KBM-7 (cell line): ENCODE data around the gene TLX1.

Source experiments
- DNase-seq: peaks from one replicate; pipeline ENCODE4 v3.0.0-alpha.2; 2015
- in situ Hi-C: fragments of 300-500 bp; cut with MboI; formaldehyde crosslinking; loops from 2 replicates; pipeline ENCODE4 v1.14.3; 2020; ENCODE audit warnings: low sequenced_read_pairs, low pct_unique_long_range_greater_than_20kb, mixed read lengths

The TLX1 gene

DNA sequence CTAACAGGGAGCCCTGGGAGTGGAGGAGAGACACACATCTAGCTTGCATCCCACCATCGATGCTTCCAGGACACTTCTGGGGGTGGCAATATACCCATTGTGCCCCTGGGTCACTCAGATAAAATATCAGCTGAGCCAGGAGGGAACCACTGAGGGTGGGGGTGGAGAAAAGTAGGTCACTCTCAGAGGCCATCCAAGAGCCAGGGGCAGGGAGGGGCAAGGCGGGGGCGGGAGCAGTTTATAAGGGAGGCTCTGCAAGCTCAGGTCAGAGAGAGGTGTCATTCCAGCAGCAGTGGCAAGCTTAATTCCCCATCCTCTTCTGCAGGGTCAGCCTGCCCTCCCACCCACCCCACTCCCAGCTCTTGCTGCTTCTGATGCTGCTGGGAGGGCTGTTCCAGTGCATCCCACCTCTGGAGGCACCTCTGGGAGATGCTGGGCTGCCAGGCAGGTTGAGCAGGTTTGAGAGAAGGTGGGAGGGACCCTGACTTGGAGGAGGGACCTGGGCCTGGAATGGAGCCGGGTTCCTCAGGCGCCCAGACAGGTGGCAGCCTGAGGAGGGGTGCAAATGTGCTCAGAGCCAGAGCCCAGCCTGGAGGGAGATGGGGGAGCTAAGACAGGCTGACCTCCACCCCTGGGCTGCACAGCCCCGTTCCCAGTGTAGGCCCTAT is 20.1 kb upstream of the TLX1 start:
- in situ Hi-C loops = no loop called here
- DNase-seq = no peak

DNA sequence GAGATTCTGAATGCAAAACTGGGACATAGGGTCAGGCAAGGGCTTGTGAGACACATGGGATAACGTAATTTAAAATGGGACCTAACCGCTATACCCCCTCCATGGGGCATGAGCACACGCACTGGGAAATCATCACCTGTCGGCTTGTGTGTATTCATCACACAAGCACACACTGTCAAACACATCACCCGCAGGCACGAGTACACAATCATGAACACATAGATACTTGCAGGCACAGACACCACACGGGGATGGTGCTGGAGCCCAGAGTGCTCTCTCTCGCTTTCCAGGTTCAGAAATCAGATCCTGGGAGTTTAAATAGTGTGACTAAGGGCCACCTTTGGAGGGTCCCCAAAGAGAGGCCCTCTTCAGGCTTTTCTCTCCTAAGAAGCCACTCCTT is 19.6 kb upstream of the TLX1 start:
- no peak for DNase-seq
- in situ Hi-C loops = no loop called here

- DNase-seq = no peak
- in situ Hi-C loops = no loop called here
Measured at GRCh38 chr10:101112799-101113594, 18.1 kb upstream of the TLX1 start.

GRCh38 chr10:101113890-101114403 is 17.2 kb upstream of the TLX1 start:
- in situ Hi-C loops = no loop called here
- DNase-seq = no peak

- in situ Hi-C loops = no loop called here
- peak; percentile 49 for DNase-seq
Measured at GRCh38 chr10:101114646-101115045, 16.5 kb upstream of the TLX1 start.

DNA sequence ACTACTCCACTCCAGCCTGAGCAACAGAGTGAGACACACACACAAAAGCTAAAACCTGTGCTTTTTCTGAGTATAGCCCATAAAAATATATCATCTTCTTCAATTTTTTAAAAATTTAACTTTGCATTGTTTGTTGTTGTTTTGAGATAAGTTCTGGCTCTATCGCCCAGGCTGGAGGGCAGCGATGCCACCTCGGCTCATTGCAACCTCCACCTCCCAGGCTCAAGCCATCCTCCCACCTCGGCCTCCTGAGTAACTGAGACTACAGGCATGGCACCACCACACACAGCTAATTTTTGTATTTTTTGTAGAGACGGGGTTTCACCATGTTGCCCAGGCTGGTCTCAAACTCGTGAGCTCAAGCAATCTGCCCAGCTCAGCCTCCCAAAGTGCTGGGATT is 14.3 kb upstream of the TLX1 start:
- no peak for DNase-seq
- in situ Hi-C loops = no loop called here

DNA sequence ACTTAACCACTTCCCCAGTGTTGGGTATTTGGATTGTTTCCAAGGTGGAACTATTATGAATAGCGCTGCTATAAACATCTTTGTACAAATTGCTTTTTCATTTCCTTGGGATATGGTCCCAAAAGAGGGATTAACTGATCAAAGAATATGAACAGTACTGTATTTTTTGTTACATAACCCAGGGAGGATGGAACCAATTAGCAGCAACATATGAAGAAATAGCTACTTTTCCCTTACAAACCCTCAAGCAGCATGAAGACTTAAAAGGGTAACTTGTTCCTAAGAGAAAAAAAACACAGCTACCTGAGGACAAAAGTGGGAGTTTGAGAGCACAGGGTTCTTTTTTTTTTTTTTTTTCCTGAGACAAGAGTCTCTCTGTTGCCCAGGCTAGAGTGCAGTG is 13.1 kb upstream of the TLX1 start:
- in situ Hi-C loops = no loop called here

GRCh38 chr10:101120520-101120883 is 10.6 kb upstream of the TLX1 start:
- DNase-seq = no peak
- in situ Hi-C loops = no loop called here

More for the DNA sequence above, 13.1 kb upstream of the TLX1 start:
- no peak for DNase-seq

DNA sequence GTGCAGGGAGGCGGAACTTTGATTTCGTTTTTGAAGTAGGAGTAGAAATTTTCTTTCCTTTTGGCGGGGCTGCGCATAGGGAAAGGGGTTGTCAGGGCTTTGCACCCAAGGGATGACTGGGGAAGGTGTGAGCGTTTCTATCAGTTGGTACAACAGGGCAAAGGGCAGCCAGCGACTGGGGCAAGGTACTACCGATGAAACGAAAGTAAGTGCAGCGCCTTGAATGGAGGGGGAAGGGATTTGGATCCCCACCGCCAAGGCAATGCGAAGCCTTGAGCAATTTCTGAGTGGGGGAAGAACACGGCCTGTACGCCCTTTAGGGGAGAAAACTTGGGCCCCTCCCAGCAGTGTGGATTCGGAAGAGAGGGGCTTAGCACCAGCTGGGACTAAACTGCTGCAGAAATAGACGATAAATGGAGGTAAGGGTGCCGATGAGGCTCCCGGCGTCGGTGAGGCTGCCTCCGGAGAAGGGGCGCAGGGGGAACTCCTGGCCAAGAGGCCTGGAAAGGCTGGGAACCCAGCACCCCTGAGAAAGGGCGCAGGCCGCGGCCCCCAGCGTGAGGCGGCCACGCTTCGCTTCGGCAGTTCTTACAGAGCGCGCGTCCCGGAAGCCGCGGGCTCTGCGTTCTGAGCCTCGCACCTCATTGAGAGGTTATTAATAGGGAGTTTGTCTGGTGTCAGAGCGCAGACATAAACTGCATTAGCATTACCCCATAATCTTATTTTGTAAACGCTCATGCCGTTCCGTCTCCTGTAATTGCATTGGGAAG is 10.0 kb upstream of the TLX1 start:
- in situ Hi-C loops = no loop called here
- no peak for DNase-seq

GRCh38 chr10:101121654-101122031 is 9.5 kb upstream of the TLX1 start:
- in situ Hi-C loops = no loop called here
- DNase-seq = no peak

GRCh38 chr10:101122270-101123084 is 8.6 kb upstream of the TLX1 start:
- in situ Hi-C loops = no loop called here
- no peak for DNase-seq

- DNase-seq = no peak
Measured at GRCh38 chr10:101123085-101123814, 7.8 kb upstream of the TLX1 start.

DNA sequence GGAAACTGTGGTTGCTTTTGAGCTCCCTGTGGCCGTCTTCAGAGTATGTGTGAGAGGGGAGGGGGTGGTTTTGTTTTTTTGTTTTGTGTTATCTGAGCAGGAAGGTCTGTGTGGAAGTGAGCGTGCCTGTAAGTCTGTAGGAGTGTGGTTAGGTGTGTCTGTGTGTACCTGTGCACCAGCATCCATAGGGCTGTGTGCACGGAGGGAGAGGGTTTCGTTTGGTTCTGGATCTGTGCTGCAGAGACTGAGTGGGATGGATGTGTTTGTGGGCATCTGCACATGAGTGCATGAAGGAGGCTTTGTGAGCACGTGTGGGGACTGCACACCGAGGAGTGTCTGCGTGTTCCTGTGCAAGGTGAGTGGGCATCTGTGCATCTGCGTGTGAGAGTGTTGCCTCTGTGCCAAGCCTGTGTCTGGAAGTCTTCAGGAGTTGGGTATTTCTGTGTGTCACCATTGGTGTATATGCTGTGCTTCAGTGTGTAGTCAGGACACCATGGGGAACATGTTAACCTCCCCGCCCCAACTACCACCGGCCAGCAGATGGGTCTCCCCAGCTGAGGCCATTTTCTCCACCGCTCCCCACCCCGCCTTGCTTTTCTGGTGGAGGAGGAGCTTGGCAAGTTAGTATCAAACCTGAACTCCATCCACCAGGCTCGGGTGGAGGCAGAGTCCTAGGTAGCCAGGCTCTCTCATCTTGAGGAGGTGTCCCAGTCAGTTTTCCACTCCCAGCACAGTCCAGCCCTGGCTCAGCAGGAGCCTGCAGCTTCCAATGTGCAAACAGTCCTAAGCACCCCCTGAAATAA is 7.1 kb upstream of the TLX1 start:
- in situ Hi-C loops = no loop called here
- DNase-seq = no peak

More at GRCh38 chr10:101123085-101123814, 7.8 kb upstream of the TLX1 start:
- in situ Hi-C loops = no loop called here

DNA sequence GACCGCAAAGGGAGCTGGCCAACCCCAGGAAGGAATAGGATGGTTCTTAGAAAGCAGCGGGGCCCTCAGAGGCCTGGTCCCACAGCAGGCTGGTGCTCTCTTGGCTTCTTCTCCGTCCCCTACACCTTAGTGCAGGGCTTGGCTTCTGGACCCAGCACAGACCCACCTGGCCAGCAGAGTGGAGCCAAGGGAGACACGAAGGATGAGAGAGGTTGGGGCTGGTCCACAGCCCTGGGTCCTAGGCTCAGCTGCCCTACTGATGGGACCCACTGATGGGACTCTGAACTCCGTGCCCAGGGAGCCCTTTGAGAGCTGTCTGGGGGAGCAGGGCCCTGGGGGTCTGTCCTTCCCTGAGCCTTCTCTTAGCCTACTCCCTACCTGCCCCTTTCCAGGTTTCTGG is 6.2 kb upstream of the TLX1 start:
- in situ Hi-C loops = no loop called here
- DNase-seq = no peak

DNA sequence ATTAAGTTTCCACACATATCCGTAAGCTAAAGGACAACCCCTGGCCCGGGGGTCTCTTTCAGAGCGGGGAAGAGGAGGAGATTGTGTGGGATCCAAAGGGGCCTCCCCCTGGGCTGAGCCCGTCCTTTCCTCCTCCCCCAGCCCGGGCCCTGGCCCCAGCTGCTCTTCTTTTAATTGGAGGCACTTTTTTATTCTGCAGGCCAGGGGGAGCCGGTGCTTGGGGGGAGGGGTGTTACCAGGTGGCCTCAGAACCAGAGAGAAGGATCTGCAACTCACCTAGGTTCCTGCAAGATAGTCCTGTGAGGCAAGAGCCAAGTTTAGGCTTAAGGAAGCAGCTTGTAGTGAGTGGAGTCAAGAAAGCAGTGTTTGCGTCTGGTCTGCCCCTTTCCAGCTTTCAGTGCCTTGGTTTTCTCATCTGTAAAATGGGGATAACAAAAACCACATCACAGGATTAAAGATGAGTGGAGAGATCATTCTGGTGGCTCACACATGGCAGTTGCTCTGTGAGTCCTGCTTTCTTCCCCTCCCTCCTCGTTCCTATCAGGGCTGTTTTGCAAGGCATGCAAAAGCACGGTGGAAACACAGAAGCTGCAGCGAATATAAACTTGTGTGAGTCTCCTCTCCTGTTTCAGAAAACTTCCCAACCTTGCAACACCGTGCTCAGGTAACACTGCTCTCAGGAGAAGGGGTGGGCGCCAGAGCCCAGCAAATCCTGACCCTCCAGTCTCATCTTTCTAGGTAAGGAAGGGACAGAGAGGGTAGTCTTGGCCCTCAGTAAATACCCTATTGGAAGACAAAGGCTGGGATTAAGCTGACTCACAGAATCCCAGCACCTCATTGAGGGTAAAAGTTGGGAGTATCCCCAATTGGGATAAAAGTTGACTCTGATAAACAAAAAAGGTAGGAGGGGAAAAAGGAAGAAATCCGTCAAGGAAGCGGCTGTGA is 4.1 kb upstream of the TLX1 start:
- in situ Hi-C loops = no loop called here
- DNase-seq = no peak

DNA sequence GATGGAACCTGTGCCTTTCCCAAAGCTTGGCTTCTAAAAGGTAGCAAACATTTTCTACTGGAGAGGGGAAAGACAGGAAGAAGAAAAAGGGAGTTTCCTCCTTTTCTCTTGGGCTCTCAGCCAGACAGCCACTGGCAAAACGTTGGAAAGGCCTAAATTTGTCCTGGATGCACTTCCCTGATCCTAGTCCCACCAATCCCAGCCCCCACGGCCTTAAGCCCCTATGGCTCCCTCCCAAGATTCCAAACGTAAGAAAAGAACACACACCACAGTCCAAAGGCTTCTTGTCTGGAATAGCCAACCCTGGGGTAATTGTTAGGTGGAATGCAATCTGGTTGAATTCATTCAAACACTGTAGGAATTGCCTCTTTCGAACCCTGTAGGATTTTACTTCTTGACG is 959 bp upstream of the TLX1 start:
- DNase-seq = no peak
- in situ Hi-C loops = no loop called here
